B cell (primary cell): ENCODE data around the gene AQP12B. TPM values are rescaled to one million over a fixed set of nuclear protein-coding genes. Genes with fewer than 3 reads are reported as not detected.

Experiments
- ATAC-seq: fragments of 200-7000 bp; cut with Tn5 transposase; one replicate; pipeline ENCODE4 v1.10.0; 2021; ENCODE audit warnings: low read depth, mild to moderate bottlenecking, moderate number of reproducible peaks, moderate library complexity
- CTCF ChIA-PET: fragments of 350-600 bp; sonication (Branson Sonifier 250); formaldehyde crosslinking; loops from one replicate; lab custom pipeline; 2021; ENCODE audit warnings: antibody characterized with exemption, inconsistent platforms; lab: Charles Lee
- POLR2A ChIA-PET: fragments of 350-600 bp; sonication (Branson Sonifier 250); formaldehyde crosslinking; loops from one replicate; lab custom pipeline; 2021; ENCODE audit warnings: antibody characterized with exemption; lab: Charles Lee
- DNase-seq: peaks from one replicate; pipeline ENCODE4 v3.0.0; 2013
- H2AFZ ChIP-seq: 2 replicates; pipeline ENCODE4 v1.6.1; 2012; ENCODE audit warnings: mild to moderate bottlenecking, low read depth, low read length; ENCODE audit not compliant: insufficient read depth, poor library complexity, severe bottlenecking
- H3K27ac ChIP-seq, 2 donors: 1 replicate in 1 of 2; 2 replicates in 1 of 2; pipeline ENCODE4 v1.5.1; 2012 to 2013; ENCODE audit warnings: low read length in 2 of 2, mild to moderate bottlenecking in 2 of 2, moderate library complexity in 1 of 2
- H3K27me3 ChIP-seq, 4 experiments: fragments of 200-600 bp in 1 of 4; sonication (generic) in 1 of 4; replicated peaks in 1 of 4; 1 replicate in 2 of 4; 2 replicates in 2 of 4; pipeline versions ENCODE4 v1.6.1 to v1.7.0; 2013 to 2016; ENCODE audit warnings: low read length in 3 of 4, mild to moderate bottlenecking in 2 of 4, mixed read lengths in 1 of 4, moderate library complexity in 1 of 4; ENCODE audit not compliant: insufficient read depth in 4 of 4, control insufficient read depth in 3 of 4; ENCODE audit errors: control extremely low read depth in 1 of 4
- H3K36me3 ChIP-seq, 2 experiments: replicated peaks in 1 of 2; 1 replicate in 1 of 2; 2 replicates in 1 of 2; pipeline versions ENCODE4 v1.6.1 to v1.7.1; 2013; ENCODE audit warnings: low read length in 1 of 2; ENCODE audit not compliant: insufficient read depth in 2 of 2, control insufficient read depth in 1 of 2; ENCODE audit errors: control extremely low read depth in 1 of 2, extremely low read depth in 1 of 2
- H3K4me1 ChIP-seq, 2 donors: fragments of 200-600 bp in 1 of 2; sonication (generic) in 1 of 2; 1 replicate in 1 of 2; 2 replicates in 1 of 2; pipeline versions ENCODE4 v1.5.1 to v1.6.1; 2013 to 2017; ENCODE audit warnings: low read length in 2 of 2; ENCODE audit not compliant: control insufficient read depth in 2 of 2, insufficient read depth in 2 of 2
- H3K4me2 ChIP-seq: replicated peaks from 2 replicates; pipeline ENCODE3; 2012; ENCODE audit warnings: mild to moderate bottlenecking, low read depth, low read length; ENCODE audit not compliant: poor library complexity, severe bottlenecking
- H3K4me3 ChIP-seq, 5 experiments: fragments of 200-600 bp in 1 of 5; sonication (generic) in 1 of 5; 1 replicate in 3 of 5; 2 replicates in 2 of 5; pipeline versions ENCODE4 v1.5.1 to v1.7.0; 2011 to 2016; ENCODE audit warnings: low read length in 4 of 5, mild to moderate bottlenecking in 4 of 5, low read depth in 2 of 5, control low read depth in 1 of 5, moderate library complexity in 1 of 5; ENCODE audit not compliant: insufficient read depth in 1 of 5; ENCODE audit errors: control extremely low read depth in 1 of 5, extremely low read depth in 1 of 5
- H3K79me2 ChIP-seq: fragments of 200-600 bp; sonication (generic); one replicate; pipeline ENCODE4 v1.6.0; 2016; ENCODE audit warnings: low read length; ENCODE audit not compliant: control insufficient read depth, insufficient read depth
- H3K9ac ChIP-seq: fragments of 200-600 bp; sonication (generic); 2 replicates; pipeline ENCODE4 v1.6.1; 2017; ENCODE audit warnings: mild to moderate bottlenecking, low read length, moderate library complexity
- H3K9me3 ChIP-seq, 3 donors: one replicate each; pipeline versions ENCODE4 v1.6.1 to v1.7.1; 2013; ENCODE audit warnings: low read length in 2 of 3; ENCODE audit not compliant: control insufficient read depth in 2 of 3, insufficient read depth in 1 of 3; ENCODE audit errors: control extremely low read depth in 1 of 3
- H4K20me1 ChIP-seq: 2 replicates; pipeline ENCODE4 v1.6.0; 2012; ENCODE audit warnings: mild to moderate bottlenecking, low read length; ENCODE audit not compliant: insufficient read depth, control insufficient read depth, poor library complexity, severe bottlenecking
- H3K27ac Mint-ChIP-seq: one replicate; pipeline ENCODE4 v1.8.0; 2021; ENCODE audit warnings: mixed read lengths
- H3K27me3 Mint-ChIP-seq: one replicate; pipeline ENCODE4 v1.8.0; 2021; ENCODE audit warnings: mixed read lengths
- H3K4me1 Mint-ChIP-seq: one replicate; pipeline ENCODE4 v1.8.0; 2021; ENCODE audit warnings: mixed read lengths
- H3K4me3 Mint-ChIP-seq: one replicate; pipeline ENCODE4 v1.8.0; 2021; ENCODE audit warnings: mixed read lengths
- H3K9me3 Mint-ChIP-seq: one replicate; pipeline ENCODE4 v1.8.0; 2022; ENCODE audit warnings: mixed read lengths; ENCODE audit not compliant: insufficient read depth
- EZH2 ChIP-seq: IDR thresholded peaks from 2 replicates; pipeline ENCODE4 v1.6.1; 2012; ENCODE audit warnings: borderline replicate concordance, low read depth, mild to moderate bottlenecking, moderate library complexity, low read length; ENCODE audit not compliant: insufficient read depth, poor library complexity, severe bottlenecking
- WGBS: methylation state at CpG from one replicate; pipeline ENCODE4 v1.1.5; 2013; ENCODE audit warnings: missing lambda C conversion rate; ENCODE audit not compliant: insufficient coverage; 5-methylcytosine and 5-hydroxymethylcytosine counted together
- intact Hi-C: fragments of 100-400 bp; cut with micrococcal nuclease; formaldehyde crosslinking; loops from one replicate; pipeline ENCODE4 v1.10.0; 2022
- polyA plus RNA-seq: library from polyadenylated mRNA; depleted of rRNA; stranded (reverse); fragments of >200 nt; gene quantifications from 2 replicates; pipeline ENCODE4 v1.2.3, GENCODE V29; 2012
- total RNA-seq, 2 donors: library from RNA; stranded (reverse); fragments of 120-200 nt in 1 of 2; gene quantifications; 1 replicate in 1 of 2; 2 replicates in 1 of 2; pipeline versions ENCODE4 v1.2.3 to v1.2.4, GENCODE V29; 2013 to 2022
- TF ChIP-seq, protein P1 (sequence below): fragments of 200-600 bp; IDR thresholded peaks from one replicate; pipeline ENCODE4 v1.8.0; 2022; ENCODE audit warnings: antibody characterized with exemption, mild to moderate bottlenecking

The AQP12B gene
- total and polyA plus RNA-seq, 2 donors (not counting 1 experiment from before 2014, with no cell fraction given): not detected

DNA sequence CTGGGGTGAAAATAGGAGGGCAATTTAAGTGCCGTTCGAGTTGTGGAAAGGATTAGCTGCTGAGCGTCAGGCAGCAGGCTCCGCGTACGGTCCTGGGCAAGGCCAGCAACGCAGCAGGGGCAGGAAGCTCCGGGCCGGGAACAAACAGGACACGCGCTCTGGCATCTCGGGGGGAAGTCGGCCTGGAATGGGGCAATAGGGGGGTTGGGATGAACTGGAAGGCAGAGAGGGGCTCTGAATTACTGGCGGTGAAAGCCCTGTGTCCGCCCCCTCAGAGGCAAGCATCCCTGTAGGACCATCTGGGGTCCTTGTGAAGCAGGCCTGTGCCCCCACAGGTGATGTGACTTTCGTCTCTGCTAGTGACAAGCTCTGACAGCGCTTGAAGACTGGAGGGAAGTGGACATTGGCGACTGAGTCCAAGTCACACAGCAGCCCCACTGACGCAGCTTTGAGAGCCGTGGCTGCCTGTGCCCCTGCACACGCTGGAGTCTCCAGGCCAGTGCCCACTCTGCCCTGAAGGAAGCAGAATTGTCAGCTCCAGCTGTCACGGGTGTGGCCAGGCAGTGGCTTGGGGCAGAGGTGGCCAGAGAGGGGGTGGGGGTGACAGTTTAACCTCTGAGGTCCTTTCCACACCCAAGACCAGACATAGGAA is 35.1 kb downstream of the AQP12B start:
- H3K79me2 ChIP-seq: no peaks in the 10 kb centered on the region
- ATAC-seq: no peak
- H3K4me1 Mint-ChIP-seq: no peaks in the 10 kb centered on the region

DNA sequence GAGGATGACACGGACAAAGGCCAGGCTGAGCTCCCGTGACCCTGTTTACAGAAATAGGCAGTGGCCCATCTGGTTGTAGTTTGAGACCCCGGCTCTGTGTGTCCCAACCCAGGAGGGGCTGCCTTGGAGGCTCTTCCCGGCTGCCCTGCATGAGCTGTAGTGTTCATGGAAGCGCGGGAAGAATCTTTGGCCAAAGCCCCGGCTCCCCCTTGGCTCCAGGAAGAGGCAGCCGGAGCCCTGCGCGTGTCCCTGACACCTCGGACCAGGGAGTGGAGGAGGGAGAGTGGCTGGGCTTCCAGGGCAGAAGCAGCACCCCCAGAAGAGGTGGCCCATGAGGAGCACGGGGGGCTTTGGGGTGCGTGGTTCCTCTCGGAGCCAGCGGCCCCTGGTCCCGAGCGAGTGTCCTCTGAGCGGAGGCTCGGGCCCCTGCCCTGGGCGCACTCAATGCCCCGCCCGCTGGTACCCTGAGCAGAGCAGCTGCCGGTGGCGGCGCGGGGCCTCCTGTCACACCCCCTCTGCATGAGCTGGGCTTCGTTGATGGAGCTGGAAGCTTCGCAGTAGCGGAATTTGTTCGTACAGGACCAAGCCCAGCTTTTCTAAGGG is 35.7 kb downstream of the AQP12B start:
- Histone ChIP-seq H2AFZ (no peak overlapping the region), H3K27ac (no peak overlapping the region), H3K9ac (no peak overlapping the region), H3K4me3 (no peak overlapping the region), H3K4me1 (no peaks in the 10 kb centered on the region), H4K20me1 (no peaks in the 10 kb centered on the region), H3K79me2 (no peaks in the 10 kb centered on the region), H3K9me3 (peaks cover 0 to 12% (median 0%) of the 10 kb centered on the region in 3 donors), H3K36me3 (no peaks in the 10 kb centered on the region), H3K4me2 (no peak overlapping the region), H3K27me3 (peaks cover 0 to 41% (median 5%) of the 10 kb centered on the region in 4 experiments)
- DNase-seq (no peak), ATAC-seq (no peak)
- H3K4me3 Mint-ChIP-seq: no peak overlapping the region
- H3K27me3 Mint-ChIP-seq: peaks cover 34% of the 10 kb centered on the region
- intact Hi-C loops: no loop called here
- CTCF ChIA-PET: no interaction called here
- TF ChIP-seq, protein P1, sequence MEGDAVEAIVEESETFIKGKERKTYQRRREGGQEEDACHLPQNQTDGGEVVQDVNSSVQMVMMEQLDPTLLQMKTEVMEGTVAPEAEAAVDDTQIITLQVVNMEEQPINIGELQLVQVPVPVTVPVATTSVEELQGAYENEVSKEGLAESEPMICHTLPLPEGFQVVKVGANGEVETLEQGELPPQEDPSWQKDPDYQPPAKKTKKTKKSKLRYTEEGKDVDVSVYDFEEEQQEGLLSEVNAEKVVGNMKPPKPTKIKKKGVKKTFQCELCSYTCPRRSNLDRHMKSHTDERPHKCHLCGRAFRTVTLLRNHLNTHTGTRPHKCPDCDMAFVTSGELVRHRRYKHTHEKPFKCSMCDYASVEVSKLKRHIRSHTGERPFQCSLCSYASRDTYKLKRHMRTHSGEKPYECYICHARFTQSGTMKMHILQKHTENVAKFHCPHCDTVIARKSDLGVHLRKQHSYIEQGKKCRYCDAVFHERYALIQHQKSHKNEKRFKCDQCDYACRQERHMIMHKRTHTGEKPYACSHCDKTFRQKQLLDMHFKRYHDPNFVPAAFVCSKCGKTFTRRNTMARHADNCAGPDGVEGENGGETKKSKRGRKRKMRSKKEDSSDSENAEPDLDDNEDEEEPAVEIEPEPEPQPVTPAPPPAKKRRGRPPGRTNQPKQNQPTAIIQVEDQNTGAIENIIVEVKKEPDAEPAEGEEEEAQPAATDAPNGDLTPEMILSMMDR: no peak
- TF ChIP-seq EZH2: no peak
- no peak overlapping the region for H3K27ac Mint-ChIP-seq
- 76% methylated on average over 30 of the region's 30 CpGs for WGBS
- H3K4me1 Mint-ChIP-seq: no peaks in the 10 kb centered on the region
- no peaks in the 10 kb centered on the region for H3K9me3 Mint-ChIP-seq
- POLR2A ChIA-PET: no interaction called here

More for the DNA sequence above, 35.1 kb downstream of the AQP12B start:
- 66% methylated on average over 22 of the region's 22 CpGs for WGBS
- Histone ChIP-seq H3K27me3 (peaks cover 0 to 41% (median 5%) of the 10 kb centered on the region in 4 experiments), H3K9ac (no peak overlapping the region), H3K4me2 (no peak overlapping the region), H3K9me3 (peaks cover 0 to 11% (median 0%) of the 10 kb centered on the region in 3 donors), H3K4me1 (no peaks in the 10 kb centered on the region), H4K20me1 (no peaks in the 10 kb centered on the region), H3K27ac (no peak overlapping the region), H3K36me3 (no peaks in the 10 kb centered on the region), H2AFZ (no peak overlapping the region), H3K4me3 (no peak overlapping the region)
- no peak overlapping the region for H3K4me3 Mint-ChIP-seq
- CTCF ChIA-PET: no interaction called here
- DNase-seq: no peak
- POLR2A ChIA-PET: no interaction called here
- H3K27me3 Mint-ChIP-seq: peaks cover 38% of the 10 kb centered on the region
- TF ChIP-seq, protein P1: no peak
- no peak for TF ChIP-seq EZH2
- H3K27ac Mint-ChIP-seq: no peak overlapping the region
- no peaks in the 10 kb centered on the region for H3K9me3 Mint-ChIP-seq
- intact Hi-C loops: no loop called here
